GM19238 (cell line): ENCODE results near the gene CASP9.

ENCODE experiments used
- DNase-seq: peaks from one replicate; pipeline ENCODE4 v3.0.0; 2011; ENCODE audit warnings: low spot score; ENCODE audit not compliant: insufficient read length

Gene CASP9

DNA sequence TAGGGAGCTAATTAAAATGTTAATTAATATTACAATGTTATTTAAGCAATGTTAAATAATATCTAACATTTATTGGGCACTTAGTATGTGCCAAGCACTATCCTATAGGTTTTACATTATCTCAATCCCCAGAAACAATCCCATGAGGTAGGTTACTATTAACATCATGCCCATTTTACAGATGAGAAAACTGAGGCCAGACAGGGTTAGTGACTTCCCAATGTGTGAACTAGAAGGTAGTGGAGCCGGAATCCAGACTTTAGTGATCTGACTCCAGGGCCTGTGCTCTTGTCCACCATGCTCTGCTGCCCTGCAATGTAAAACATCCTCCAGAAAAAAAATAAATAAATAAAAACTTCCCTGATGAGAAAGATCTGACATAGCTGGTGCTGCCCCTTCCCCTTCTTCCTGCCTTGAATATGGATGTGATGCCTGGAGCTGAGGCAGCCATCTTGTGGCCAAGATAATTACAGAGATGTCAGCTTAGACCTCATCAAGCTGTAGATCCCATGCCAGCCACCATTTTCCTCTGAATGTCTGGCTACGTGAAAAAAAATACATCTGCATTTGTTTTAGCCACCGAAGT is 75.0 kb downstream of the CASP9 start:
- DNase-seq = no peak

DNA sequence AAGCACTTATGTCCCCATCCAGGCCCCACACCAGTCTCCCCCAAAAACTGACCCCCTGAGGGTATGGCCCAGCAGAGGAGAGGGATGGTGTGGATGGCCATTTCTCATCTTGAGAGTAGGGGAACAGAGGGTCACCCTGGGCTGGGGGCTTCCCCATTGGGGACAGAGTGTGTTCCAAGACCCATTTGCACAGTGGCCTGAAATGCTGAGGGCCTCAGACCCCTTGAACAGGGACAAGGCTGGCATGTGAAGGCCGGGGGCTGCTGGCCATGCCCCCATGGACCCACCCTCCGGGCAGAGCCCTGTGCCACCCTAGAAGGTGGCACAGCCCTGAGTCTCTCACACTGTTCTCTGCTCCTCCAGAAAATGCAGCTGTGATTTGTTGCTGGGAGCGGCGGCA is 77.8 kb downstream of the CASP9 start:
- DNase-seq = no peak

DNA sequence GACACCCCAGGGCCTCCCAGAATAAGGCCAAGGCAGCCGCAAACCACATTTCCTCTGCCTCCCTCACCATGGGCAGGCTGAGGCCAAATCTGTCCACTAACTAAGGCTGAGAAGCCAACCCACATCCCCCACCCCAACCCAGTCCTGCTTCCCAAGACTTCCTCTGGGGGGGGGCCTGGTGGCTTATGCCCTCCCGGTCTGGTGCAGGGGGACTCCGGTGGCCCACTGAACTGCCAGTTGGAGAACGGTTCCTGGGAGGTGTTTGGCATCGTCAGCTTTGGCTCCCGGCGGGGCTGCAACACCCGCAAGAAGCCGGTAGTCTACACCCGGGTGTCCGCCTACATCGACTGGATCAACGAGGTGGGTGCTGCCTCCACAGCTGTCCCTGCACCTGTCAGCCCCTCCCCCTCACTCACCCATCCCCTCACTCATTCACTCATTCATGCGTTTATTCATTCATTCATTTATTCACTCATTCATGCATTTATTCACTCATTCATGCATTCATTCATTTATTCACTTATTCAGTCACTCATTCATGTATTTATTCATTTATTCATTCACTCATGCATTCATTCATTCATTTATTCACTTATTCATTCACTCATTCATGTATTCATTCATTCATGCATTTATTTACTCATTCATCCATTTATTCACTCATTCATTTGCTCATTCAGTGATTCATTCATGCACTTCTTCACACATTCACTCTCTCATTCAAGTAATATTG is 78.5 kb downstream of the CASP9 start:
- no peak for DNase-seq

DNA sequence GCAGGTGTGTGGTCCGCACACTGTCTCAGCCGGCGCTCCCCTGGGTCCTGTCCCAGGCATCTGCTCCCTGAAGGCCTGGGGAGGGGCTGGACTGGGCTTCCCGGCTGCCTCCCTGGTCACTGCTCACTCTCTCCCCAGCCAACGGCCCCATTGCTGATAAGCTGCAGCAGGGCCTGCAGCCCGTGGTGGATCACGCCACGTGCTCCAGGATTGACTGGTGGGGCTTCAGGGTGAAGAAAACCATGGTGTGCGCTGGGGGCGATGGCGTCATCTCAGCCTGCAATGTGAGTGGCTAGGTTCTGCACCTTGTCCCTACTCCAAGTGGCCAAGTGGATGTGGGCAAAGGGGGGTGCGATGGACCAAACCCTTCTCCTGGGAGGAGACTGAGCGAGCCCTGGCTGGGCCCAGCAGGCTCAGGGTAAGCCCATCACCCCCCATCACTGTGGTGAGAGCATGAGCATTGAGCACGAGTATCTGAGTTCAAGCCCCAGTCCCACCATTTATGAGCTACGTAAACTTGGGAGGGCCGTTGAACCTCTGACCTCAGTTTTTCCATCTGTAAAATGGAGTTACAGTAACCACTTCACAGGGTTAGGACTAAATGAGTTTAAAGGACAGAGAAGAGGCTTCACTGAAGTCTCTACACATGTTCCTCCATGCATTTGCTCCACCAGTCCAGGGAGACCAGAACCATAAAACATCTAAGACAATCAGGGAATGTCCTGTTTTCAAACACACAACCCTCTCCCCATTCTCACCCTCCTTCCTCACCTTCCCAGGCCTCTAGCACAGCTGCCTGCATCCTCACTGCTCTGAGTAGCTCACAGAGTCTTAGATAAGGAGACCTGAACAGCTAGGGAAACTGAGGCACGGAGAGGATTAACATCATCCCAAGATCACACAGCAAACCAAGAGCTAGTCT is 79.3 kb downstream of the CASP9 start:
- no peak for DNase-seq

DNA sequence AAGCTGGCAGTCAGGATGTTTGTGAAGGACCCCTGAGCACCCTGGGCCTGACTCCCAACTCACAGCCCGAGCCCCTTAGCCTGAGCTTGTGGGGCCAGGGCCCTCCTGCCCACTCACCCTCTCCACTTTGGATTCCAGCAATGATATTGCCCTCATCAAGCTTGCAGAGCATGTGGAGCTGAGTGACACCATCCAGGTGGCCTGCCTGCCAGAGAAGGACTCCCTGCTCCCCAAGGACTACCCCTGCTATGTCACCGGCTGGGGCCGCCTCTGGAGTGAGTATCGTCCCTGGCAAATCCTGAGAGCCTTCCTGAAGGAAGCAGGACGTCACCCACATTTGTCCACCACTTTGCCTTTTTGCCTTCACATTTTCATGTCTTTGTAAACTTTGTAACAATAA is 80.7 kb downstream of the CASP9 start:
- DNase-seq = no peak

DNA sequence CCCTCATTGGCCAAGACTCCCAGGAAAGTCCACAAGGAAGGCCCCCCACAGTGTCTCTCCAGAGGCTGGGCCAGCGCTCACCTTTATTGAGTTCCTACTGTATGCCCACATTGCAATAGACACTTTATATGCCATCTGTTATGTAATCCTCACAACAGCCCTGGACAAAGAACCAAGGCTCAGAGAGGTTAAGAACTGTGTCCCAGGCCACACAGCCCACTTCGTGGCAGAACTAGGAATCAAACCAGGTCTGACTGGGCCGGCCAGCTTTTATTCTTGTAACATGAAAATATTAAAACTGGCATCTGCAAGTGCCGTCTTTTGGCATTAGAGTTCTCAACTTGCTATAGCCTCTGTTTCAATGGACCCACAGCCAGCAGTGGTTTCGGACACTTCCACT is 81.3 kb downstream of the CASP9 start:
- DNase-seq = no peak

DNA sequence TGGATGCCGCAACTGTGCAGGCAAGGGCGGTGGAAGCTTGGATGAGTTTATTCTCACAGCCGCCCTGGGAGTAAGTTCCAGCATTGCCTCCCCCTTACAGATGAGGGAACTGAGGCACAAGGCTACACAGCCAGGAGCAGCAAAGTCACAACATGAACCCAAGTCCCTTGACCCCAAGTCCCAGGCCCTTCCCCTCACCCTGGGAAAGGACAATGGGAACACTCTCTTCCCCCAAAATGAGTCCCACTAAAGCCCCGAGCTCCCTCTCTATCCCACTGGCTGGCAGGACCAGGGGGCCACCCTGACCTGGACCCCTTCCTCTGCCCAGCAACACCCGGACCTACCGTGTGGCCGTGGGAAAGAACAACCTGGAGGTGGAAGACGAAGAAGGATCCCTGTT is 81.9 kb downstream of the CASP9 start:
- no peak for DNase-seq
